A549 (cell line): ENCODE results near the gene PFN1. TPM values are rescaled to one million over a fixed set of nuclear protein-coding genes. Genes with fewer than 3 reads are reported as not detected.
A peak's percentile ranks its signal among the peaks of the same experiment; 100 is the strongest.

Source experiments
- ATAC-seq, 2 experiments: fragments of 200-7000 bp in 1 of 2; fragments of >200 bp in 1 of 2; cut with Nextera tagmentation in 1 of 2; cut with Tn5 transposase in 1 of 2; 3 replicates each; pipeline versions ENCODE4 v1.8.0 to v1.9.1; 2018 to 2020; ENCODE audit warnings: mild to moderate bottlenecking in 1 of 2, moderate library complexity in 1 of 2
- CTCF ChIA-PET: fragments of 300-600 bp; sonication (Branson Sonifier 250); formaldehyde crosslinking; extraction: SDS; loops from one replicate; lab custom pipeline; 2021; ENCODE audit warnings: antibody characterized with exemption, inconsistent platforms; lab: Yijun Ruan, JAX
- POLR2A ChIA-PET: fragments of 350-600 bp; formaldehyde crosslinking; extraction: SDS; loops from one replicate; lab custom pipeline; 2021; ENCODE audit warnings: antibody characterized with exemption, inconsistent platforms; lab: Yijun Ruan, JAX
- DNase-seq, 2 experiments: peaks; one replicate each; pipeline versions ENCODE4 v3.0.0 to v3.0.0-alpha.2; 2011 to 2016; ENCODE audit warnings: low read depth in 1 of 2, low spot score in 1 of 2
- FAIRE-seq: peaks from 2 replicates; lab custom pipeline; 2011; peaks lifted over from hg19 to GRCh38; lab: Jason Lieb, UNC
- H3K27ac ChIP-seq, 2 experiments: fragments of >200 bp; sonication (Bioruptor Twin); formaldehyde crosslinking; 3 replicates each; pipeline ENCODE4 v1.5.1; 2016 to 2017
- H3K4me1 ChIP-seq: fragments of >200 bp; sonication (Bioruptor Twin); formaldehyde crosslinking; 3 replicates; pipeline ENCODE4 v1.6.1; 2016
- H3K4me2 ChIP-seq: fragments of >200 bp; sonication (Bioruptor Twin); formaldehyde crosslinking; 3 replicates; pipeline ENCODE4 v1.6.1; 2016
- H3K4me3 ChIP-seq: fragments of >200 bp; sonication (Bioruptor Twin); formaldehyde crosslinking; 3 replicates; pipeline ENCODE4 v1.5.1; 2016
- H3K9me3 ChIP-seq: fragments of >200 bp; sonication (Bioruptor Twin); formaldehyde crosslinking; 3 replicates; pipeline ENCODE4 v1.6.1; 2016
- ATOH8 ChIP-seq: fragments of 250-450 bp; sonication (Bioruptor Pico); IDR thresholded peaks from 2 replicates; pipeline ENCODE4 v1.5.0; 2020; ENCODE audit warnings: low read depth, mild to moderate bottlenecking, moderate library complexity
- BCL3 ChIP-seq: fragments of >200 bp; sonication (Bioruptor Twin); formaldehyde crosslinking; IDR thresholded peaks from 3 replicates; pipeline ENCODE4 v1.6.1; 2016
- CBX2 ChIP-seq: fragments of 200-600 bp; sonication (generic); IDR thresholded peaks from 2 replicates; pipeline ENCODE4 v1.6.1; 2016; ENCODE audit warnings: low read depth, mild to moderate bottlenecking, borderline replicate concordance
- CBX8 ChIP-seq: fragments of 200-600 bp; sonication (generic); IDR thresholded peaks from 2 replicates; pipeline ENCODE4 v1.6.1; 2016
- CEBPB ChIP-seq, 2 experiments: fragments of >200 bp in 1 of 2; sonication (Bioruptor Twin) in 1 of 2; formaldehyde crosslinking in 1 of 2; IDR thresholded peaks; 2 replicates each; pipeline ENCODE4 v1.6.1; 2012 to 2016
- EHF ChIP-seq: fragments of 250-450 bp; sonication (Bioruptor Pico); IDR thresholded peaks from 2 replicates; pipeline ENCODE4 v1.5.0; 2020; ENCODE audit warnings: mild to moderate bottlenecking
- EP300 ChIP-seq, 2 experiments: fragments of >200 bp; sonication (Bioruptor Twin); formaldehyde crosslinking; IDR thresholded peaks; 2 replicates in 1 of 2; 3 replicates in 1 of 2; pipeline ENCODE4 v1.6.1; 2016 to 2017
- FOSB ChIP-seq: fragments of 250-450 bp; sonication (Bioruptor Pico); IDR thresholded peaks from 2 replicates; pipeline ENCODE4 v1.5.0; 2020; ENCODE audit warnings: mild to moderate bottlenecking, moderate library complexity
- FOSL2 ChIP-seq, 2 experiments: fragments of 450-650 bp in 1 of 2; fragments of >200 bp in 1 of 2; sonication (Bioruptor Twin) in 1 of 2; formaldehyde crosslinking; IDR thresholded peaks; 2 replicates each; pipeline versions ENCODE4 v1.5.0 to v1.6.1; 2016 to 2020; ENCODE audit warnings: mild to moderate bottlenecking in 1 of 2, moderate library complexity in 1 of 2
- HEYL ChIP-seq: fragments of 250-450 bp; sonication (Bioruptor Pico); IDR thresholded peaks from 2 replicates; pipeline ENCODE4 v1.8.0; 2021; ENCODE audit warnings: mild to moderate bottlenecking, moderate library complexity
- HOXB13 ChIP-seq: fragments of 250-450 bp; sonication (Bioruptor Pico); IDR thresholded peaks from 2 replicates; pipeline ENCODE4 v1.5.0; 2020; ENCODE audit warnings: low read depth, mild to moderate bottlenecking, moderate library complexity
- JUNB ChIP-seq: fragments of >200 bp; sonication (Bioruptor Twin); formaldehyde crosslinking; IDR thresholded peaks from 2 replicates; pipeline ENCODE4 v1.6.1; 2016
- MAZ ChIP-seq: fragments of 150-350 bp; IDR thresholded peaks from 2 replicates; pipeline ENCODE4 v1.6.1; 2014; ENCODE audit warnings: antibody characterized with exemption, low read depth, low read length, borderline replicate concordance
- PHF8 ChIP-seq: fragments of 200-600 bp; sonication (generic); IDR thresholded peaks from 2 replicates; pipeline ENCODE4 v1.6.1; 2016; ENCODE audit warnings: low read depth, mild to moderate bottlenecking, antibody characterized with exemption, moderate library complexity, borderline replicate concordance
- POLR2AphosphoS2 ChIP-seq: conservative IDR thresholded peaks from 2 replicates; pipeline ENCODE4 v1.6.1; 2012; ENCODE audit warnings: low read length, improper control_type of control experiment, inconsistent platforms
- RAD21 ChIP-seq, 2 experiments: fragments of >200 bp in 1 of 2; sonication (Bioruptor Twin) in 1 of 2; formaldehyde crosslinking in 1 of 2; IDR thresholded peaks in 1 of 2; conservative IDR thresholded peaks in 1 of 2; 2 replicates in 1 of 2; 3 replicates in 1 of 2; pipeline ENCODE4 v1.6.1; 2012 to 2018; ENCODE audit warnings: inconsistent platforms in 1 of 2
- RARB ChIP-seq: fragments of 250-450 bp; sonication (Bioruptor Pico); IDR thresholded peaks from 2 replicates; pipeline ENCODE4 v1.8.0; 2021; ENCODE audit warnings: mild to moderate bottlenecking, moderate library complexity
- REST ChIP-seq: fragments of 200-600 bp; sonication (generic); IDR thresholded peaks from 2 replicates; pipeline ENCODE4 v1.6.1; 2016; ENCODE audit warnings: antibody characterized with exemption, mild to moderate bottlenecking, moderate library complexity
- TFCP2L1 ChIP-seq: fragments of 250-450 bp; sonication (Bioruptor Pico); IDR thresholded peaks from 2 replicates; pipeline ENCODE4 v1.5.0; 2021; ENCODE audit warnings: mild to moderate bottlenecking
- TP53 ChIP-seq: fragments of 250-450 bp; sonication (Bioruptor Pico); IDR thresholded peaks from 2 replicates; pipeline ENCODE4 v1.5.0; 2021; ENCODE audit warnings: mild to moderate bottlenecking, moderate library complexity
- USF2 ChIP-seq: fragments of 450-650 bp; IDR thresholded peaks from 2 replicates; pipeline ENCODE4 v1.6.1; 2014; ENCODE audit warnings: antibody characterized with exemption
- ZFP36 ChIP-seq: fragments of 450-650 bp; IDR thresholded peaks from 2 replicates; pipeline ENCODE4 v1.6.1; 2014; ENCODE audit warnings: borderline replicate concordance; ENCODE audit not compliant: partially characterized antibody
- ZSCAN20 ChIP-seq: fragments of 250-450 bp; sonication (Bioruptor Pico); IDR thresholded peaks from 2 replicates; pipeline ENCODE4 v1.8.0; 2022; ENCODE audit warnings: mild to moderate bottlenecking, moderate library complexity
- WGBS: methylation state at CpG from one replicate; pipeline ENCODE4 v1.1.6; 2017; ENCODE audit errors: missing lambda C conversion rate; 5-methylcytosine and 5-hydroxymethylcytosine counted together
- polyA plus RNA-seq, 4 experiments: library from polyadenylated mRNA; depleted of rRNA in 3 of 4; stranded (reverse); fragments of >200 nt; fragmentation: RNase III in 1 of 4; extraction: RNeasy Plus Mini Kit Qiagen cat#74134 plus additional on column Dnase treatment in 1 of 4; gene quantifications; 2 replicates in 3 of 4; 3 replicates in 1 of 4; pipeline ENCODE4 v1.2.3, GENCODE V29; 2011 to 2017

Gene PFN1
- polyA plus RNA-seq, 2 of the 4 experiments (the other 2 are of a cell fraction), result 1,732 to 3,230 TPM

DNA sequence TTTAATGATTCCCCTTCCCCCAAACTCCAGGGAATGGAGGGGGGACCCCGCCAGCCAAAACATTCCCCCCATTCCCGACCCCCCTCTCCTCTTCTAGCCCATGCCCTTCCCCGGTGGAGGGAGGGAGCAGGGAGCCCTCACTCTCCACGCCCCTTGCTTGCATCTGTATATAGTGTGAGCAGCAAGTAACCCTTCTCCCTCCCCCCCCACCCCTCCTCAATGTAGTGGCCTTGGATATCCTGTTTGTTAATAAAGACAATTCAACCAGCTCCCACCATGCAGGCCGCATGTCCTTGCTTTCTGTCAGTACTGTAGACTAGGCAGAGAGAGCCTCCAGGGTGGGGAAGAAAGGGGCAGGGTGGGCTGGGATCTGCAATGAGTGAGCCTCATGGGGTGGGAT, 50.5 kb downstream of the PFN1 start:
- TF ChIP-seq POLR2AphosphoS2 (no peak), ZSCAN20 (CRISPR knock-in tag) (no peak), BCL3 (no peak), JUNB (no peak), TP53 (CRISPR knock-in tag) (no peak), FOSB (CRISPR knock-in tag) (no peak), RAD21 (conservative IDR thresholded peaks at IDR 0.05 in 1 of 2, IDR thresholded peaks at IDR 0.05 in 1 of 2) (no peak), ATOH8 (CRISPR knock-in tag) (no peak)
- H3K4me2 ChIP-seq, result no peak overlapping the region
- WGBS, result 79% methylated on average over 5 of the region's 5 CpGs
- DNase-seq (no peak), ATAC-seq (no peak), FAIRE-seq (no peak)
- CTCF ChIA-PET, result interaction anchor here (0.9 to 8.2 kb wide), 6 partner anchors 8 to 188 kb away, joined by 3 to 83 read pairs (median 4); partner anchors contain the start of gene ARRB2
- H3K27ac ChIP-seq, result no peak overlapping the region
- H3K4me1 ChIP-seq, result no peaks in the 10 kb centered on the region
- H3K9me3 ChIP-seq, result no peaks in the 10 kb centered on the region
- no peak overlapping the region for H3K4me3 ChIP-seq
- POLR2A ChIA-PET, result no interaction called here

DNA sequence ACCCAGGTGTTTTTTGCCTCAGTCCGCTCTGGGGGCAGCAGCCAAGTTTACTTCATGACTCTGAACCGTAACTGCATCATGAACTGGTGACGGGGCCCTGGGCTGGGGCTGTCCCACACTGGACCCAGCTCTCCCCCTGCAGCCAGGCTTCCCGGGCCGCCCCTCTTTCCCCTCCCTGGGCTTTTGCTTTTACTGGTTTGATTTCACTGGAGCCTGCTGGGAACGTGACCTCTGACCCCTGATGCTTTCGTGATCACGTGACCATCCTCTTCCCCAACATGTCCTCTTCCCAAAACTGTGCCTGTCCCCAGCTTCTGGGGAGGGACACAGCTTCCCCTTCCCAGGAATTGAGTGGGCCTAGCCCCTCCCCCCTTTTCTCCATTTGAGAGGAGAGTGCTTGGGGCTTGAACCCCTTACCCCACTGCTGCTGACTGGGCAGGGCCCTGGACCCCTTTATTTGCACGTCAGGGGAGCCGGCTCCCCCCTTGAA, 51.1 kb downstream of the PFN1 start:
- ATAC-seq, result no peak
- DNase-seq, result no peak
- Histone ChIP-seq H3K27ac (no peak overlapping the region), H3K9me3 (no peaks in the 10 kb centered on the region), H3K4me2 (no peak overlapping the region), H3K4me1 (no peaks in the 10 kb centered on the region), H3K4me3 (no peak overlapping the region)
- WGBS, result 87% methylated on average over 10 of the region's 10 CpGs
- CTCF ChIA-PET, result interaction anchor here (0.7 to 2.5 kb wide), 8 partner anchors 9 to 187 kb away, joined by 3 to 7 read pairs (median 5); partner anchors contain the start of genes ARRB2, CAMTA2 and MED11
- no peak for FAIRE-seq
- POLR2A ChIA-PET, result no interaction called here
- TF ChIP-seq USF2 (peak; percentile 70), CBX2 (no peak)

- POLR2A ChIA-PET, result no interaction called here
- DNase-seq (no peak), FAIRE-seq (no peak), ATAC-seq (peak in 1 of 2 experiments; percentile 26; a peak in 3 of 6 replicates)
- Histone ChIP-seq H3K4me2 (no peak overlapping the region), H3K27ac (no peak overlapping the region), H3K4me1 (no peaks in the 10 kb centered on the region), H3K9me3 (no peaks in the 10 kb centered on the region), H3K4me3 (no peak overlapping the region)
- 92% methylated on average over 27 of the region's 27 CpGs for WGBS
- CTCF ChIA-PET, result interaction anchor here (0.5 to 2.5 kb wide), 15 partner anchors 8 to 330 kb away, joined by 3 to 7 read pairs (median 4); partner anchors contain the start of genes ARRB2, CAMTA2 and MED11
- TF ChIP-seq FOSB (CRISPR knock-in tag) (no peak), HOXB13 (CRISPR knock-in tag) (no peak), EHF (no peak), CBX8 (no peak), ZFP36 (no peak), MAZ (no peak), CBX2 (no peak), RARB (CRISPR knock-in tag) (no peak), CEBPB (IDR thresholded peaks at IDR 0.05) (no peak), BCL3 (no peak), HEYL (CRISPR knock-in tag) (no peak), EP300 (IDR thresholded peaks at IDR 0.05) (no peak), FOSL2 (IDR thresholded peaks at IDR 0.05) (no peak), FOSL2 (CRISPR knock-in tag; IDR thresholded peaks at IDR 0.05) (no peak), PHF8 (no peak), TFCP2L1 (no peak), REST (no peak)
These were observed 51.8 kb downstream of the PFN1 start for GRCh38 chr17:4896332-4897197.
